ENCODE results near the gene CDX2.

The CDX2 gene

DNA sequence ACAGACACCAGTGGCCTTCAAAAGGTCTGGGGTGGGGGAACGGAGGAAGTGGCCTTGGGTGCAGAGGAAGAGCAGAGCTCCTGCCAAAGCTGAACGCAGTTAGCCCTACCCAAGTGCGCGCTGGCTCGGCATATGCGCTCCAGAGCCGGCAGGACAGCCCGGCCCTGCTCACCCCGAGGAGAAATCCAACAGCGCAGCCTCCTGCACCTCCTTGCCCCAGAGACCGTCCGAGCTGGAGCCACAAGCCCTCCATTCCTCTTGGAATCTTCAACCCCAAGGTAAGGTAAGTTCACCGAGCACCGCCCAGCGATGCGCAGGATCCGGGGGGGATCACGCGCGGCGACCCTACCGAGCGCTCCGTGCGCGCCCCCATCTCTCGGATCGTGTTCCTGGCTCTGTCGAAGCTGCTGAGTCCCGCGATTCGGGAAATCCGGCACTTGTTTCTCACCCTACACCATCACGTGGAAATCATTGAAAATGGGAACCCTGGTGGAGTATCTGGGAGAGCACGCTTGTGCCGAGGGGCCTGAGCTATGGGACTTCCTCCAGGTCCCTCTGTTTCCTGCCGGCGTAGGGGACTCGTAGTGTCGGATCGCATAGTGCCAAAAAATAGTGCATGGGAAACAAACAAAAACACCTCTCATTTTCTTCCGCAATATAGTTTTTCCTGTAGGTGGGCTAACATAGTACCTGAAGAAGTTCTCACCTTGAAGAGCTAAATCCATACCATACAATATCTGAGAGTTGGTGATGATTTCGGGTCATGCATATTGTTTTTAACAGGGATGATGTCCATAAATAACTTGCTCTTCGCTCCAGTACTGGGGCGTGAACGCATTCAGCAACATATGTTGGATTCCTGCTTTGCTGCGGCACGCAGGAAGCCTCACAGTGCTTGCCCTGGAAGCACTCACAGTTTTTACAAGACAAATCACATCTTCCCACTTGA, 40.0 kb downstream of the CDX2 start:
- DNase-seq (ENCODE audit: low read depth in 2 of 2), result no peak

DNA sequence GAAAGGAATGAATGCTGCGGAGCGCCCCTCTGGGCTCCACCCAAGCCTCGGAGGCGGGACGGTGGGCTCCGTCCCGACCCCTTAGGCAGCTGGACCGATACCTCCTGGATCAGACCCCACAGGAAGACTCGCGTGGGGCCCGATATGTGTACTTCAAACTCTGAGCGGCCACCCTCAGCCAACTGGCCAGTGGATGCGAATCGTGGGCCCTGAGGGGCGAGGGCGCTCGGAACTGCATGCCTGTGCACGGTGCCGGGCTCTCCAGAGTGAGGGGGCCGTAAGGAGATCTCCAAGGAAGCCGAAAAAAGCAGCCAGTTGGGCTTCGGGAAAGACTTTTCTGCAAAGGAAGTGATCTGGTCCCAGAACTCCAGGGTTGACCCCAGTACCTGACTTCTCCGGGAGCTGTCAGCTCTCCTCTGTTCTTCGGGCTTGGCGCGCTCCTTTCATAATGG, 40.7 kb downstream of the CDX2 start:
- no peak for DNase-seq (ENCODE audit: low read depth in 2 of 2)

DNA sequence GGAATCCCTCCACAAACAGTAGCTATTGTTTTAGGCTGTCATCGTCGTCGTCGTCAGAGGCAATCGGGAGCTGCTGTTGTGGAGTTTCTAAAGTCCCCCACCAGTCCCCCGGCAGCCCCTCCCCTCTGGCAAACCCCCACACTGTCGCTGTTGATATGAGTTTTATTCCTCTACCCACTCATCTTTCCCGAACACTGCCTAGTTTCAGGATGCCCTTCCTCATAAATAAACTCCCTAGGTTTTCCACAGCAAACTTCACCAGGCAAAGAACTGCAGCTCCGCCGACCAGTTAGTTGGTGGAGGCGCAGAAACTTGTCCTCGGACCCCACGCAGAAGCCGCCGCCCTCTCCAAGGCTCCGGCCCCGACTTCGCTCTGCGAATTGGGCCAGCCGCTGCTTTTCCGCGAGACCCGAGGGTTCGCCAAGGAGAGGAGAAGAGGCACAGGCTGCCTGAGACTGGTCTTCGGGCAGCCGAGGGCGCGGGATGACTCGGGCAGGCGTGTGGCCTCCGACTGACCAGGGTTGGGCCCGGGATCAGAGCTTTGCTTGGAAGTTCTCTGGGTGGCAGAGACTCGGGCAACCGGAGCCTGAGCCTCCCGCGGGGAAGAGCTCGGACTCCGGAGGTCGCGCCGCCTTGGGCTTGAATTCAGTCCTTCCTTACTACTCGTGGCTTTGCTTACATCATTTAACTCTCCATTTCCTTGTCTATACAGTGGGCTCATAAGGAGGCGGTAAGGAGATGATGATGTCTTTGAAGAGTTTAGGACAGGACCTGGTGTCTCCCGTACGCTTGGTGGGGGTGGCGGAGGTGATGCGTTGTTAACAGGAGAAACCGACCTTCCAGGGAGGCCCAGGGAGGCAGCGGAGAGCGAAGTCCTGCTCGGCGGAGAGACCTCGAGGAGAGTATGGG, 41.4 kb downstream of the CDX2 start:
- no peak for DNase-seq (ENCODE audit: low read depth in 2 of 2)

DNA sequence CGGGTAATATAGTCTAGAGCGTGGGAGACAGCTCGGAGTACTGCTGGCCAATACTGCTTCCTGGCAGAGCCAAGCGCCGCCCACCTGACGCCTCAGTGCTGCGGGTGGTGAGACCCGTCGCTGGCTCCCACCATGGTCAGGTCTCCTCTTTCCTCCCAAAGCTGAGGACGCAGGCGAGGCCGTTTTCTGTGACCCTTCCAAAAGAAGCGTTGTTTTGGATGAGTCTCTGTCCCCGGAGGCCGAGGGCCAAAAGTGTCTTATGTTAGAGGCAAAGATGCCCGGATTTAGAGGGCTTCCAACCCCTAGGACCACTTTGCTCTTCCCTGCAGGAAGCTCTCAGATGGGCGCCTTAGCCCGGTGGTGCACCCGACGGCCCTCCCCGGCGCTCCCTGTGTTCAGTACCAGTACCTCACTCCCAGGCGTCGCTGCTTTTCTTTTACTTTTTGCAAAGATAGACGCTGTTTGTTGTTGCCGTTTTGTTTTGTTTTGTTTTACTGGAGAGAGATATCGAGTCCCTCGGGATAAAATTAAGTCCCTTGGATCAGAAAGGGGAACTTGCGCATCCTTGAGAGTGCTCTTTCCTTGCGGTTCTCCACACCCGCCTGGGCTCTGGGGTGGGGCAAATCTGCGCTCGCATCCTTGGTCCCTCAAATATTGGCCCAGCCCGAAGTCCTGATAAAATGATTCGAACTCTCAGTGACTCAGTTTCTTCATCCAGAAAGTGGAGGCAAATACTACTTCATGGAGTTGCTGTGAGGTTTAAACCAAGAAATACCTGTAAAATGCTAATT, 42.3 kb downstream of the CDX2 start:
- DNase-seq (ENCODE audit: low read depth in 2 of 2), result no peak

DNA sequence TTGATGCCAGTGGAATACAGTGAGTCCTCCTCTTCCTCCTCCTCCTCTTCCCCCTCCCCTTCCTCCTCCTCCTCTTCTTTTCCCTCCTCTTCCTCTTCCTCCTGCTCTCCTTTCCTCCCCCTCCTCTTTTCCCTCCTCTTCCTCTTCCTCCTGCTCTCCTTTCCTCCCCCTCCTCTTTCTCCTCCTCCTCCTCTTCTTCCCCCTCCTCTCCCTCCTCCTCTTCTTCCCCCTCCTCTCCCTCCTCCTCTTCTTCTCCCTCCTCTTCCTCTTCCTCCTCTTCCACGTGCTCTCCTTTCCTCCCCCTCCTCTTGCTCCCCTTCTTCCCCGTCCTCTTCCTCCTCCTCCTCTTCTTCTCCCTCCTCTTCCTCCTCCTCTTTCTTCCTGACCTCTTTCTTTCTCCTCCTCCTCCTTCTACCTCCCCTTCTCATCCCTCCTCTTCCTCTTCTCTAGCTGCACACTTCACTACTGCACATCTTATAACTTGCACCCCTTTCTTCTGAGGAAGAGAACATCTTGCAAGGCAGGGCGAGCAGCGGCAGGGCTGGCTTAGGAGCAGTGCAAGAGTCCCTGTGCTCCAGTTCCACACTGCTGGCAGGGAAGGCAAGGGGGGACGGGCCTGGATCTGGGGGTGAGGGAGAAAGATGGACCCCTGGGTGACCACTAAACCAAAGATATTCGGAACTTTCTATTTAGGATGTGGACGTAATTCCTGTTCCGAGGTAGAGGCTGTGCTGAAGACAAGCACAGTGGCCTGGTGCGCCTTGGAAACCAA, 43.7 kb downstream of the CDX2 start:
- no peak for DNase-seq (ENCODE audit: low read depth in 2 of 2)

DNA sequence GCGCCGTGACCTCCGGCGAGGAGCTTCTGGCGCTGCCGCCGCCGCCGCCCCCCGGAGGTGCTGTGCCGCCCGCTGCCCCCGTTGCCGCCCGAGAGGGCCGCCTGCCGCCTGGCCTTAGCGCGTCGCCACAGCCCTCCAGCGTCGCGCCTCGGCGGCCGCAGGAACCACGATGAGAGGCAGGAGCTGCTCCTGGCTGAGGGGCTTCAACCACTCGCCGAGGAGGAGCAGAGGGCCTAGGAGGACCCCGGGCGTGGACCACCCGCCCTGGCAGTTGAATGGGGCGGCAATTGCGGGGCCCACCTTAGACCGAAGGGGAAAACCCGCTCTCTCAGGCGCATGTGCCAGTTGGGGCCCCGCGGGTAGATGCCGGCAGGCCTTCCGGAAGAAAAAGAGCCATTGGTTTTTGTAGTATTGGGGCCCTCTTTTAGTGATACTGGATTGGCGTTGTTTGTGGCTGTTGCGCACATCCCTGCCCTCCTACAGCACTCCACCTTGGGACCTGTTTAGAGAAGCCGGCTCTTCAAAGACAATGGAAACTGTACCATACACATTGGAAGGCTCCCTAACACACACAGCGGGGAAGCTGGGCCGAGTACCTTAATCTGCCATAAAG, 44.5 kb downstream of the CDX2 start:
- no peak for DNase-seq (ENCODE audit: low read depth in 2 of 2)

DNA sequence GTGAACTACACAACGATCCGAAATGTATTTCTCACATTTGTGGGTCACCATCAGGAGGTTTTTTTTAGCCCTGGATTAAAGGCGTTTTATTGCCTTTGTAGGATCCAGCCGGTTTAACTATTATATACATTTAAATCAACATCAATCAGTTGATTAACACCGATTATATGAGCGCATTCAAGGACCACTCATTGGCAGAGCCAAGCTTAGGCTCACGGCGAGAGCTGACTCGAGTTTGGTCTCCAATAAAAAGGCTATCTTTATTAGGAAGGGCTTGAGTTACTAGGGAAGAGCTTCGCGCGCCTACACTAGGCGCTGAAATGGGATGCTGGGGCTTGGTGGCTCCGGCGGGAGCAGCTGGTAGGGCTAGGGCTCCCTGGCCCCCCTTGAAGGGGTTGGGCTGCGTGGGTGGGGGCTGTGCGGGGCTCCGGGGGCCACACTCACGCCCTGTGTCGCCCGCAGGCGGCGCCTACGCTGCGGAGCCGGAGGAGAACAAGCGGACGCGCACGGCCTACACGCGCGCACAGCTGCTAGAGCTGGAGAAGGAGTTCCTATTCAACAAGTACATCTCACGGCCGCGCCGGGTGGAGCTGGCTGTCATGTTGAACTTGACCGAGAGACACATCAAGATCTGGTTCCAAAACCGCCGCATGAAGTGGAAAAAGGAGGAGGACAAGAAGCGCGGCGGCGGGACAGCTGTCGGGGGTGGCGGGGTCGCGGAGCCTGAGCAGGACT, 45.2 kb downstream of the CDX2 start:
- no peak for DNase-seq (ENCODE audit: low read depth in 2 of 2)

DNA sequence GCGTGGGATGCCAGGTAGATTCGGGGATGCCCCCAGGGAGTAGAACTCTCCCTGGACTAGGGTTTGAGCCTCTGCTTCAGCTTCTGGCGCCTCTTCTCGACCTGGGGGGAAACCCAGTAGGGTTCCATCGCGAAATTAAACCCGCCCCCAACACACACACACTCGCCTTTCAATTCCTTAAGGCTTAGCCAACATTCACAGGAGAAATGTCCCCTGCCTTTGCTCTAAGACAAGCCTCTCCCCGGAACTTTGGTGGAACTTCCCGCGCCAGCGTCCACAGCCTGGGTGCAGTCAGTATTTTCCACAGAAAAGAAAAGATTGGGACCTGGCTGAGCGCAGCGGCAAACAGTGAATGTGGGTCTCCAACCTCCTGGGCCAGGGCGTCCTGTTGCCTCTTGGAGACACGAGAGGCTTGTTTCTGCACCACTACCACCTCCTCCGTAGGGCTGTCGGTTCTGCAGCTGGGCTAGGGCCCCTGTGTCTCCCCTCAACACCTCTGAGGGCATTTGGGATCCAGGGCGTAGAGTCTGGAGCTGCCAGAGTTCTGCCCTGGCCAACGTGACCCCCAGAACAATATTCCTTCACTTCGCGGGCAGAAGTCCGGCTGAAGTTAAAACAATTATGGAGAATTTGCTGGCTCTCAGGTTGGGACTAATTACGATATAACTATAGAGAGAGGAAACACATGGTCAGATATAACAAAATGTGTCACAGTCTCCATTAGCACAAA, 46.1 kb downstream of the CDX2 start:
- DNase-seq (ENCODE audit: low read depth in 2 of 2), result no peak

DNA sequence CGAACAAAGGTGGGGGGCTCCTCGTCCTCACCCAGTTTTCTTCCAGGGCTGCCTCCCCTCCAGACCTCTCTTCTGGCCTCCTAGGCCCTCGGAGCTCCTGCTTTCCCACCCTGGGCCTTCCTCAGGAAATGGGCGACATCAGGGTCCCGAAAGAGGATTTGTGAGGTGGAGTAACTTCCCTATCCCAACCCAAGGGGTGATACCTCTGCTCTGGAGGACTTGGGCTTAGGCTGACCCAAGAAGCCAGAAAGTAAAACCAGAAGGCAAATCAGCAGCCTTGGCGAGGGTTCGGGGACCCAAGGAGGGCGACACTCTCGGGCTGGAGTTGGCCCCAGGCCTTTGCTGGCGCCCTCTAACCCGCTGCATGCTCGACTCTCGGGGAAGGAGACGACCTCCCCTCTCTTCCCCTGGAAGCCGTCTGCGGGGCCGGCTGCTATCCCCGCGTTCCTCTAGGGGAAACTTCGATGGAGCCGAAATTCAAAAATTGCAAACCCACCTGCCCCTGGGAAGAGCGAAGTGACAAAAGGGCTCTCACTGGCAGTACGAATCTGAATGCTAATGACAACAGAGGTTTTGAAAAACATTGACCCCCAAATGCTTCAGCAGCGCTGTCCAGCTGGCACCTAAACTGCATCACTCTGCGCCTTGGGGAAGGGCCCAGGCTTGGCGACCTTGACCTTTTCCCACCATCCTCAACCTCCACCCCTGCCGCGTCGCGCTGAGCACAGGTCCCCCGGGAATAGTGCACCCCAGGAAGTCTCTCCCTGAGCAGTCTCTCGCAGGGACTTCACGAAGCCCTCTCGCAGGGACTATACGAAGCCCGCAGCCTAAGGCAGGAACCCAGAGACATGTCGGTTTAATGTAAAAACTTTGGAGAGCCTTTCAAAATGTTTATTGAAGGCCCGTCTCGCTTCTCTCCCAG, 46.9 kb downstream of the CDX2 start:
- no peak for DNase-seq (ENCODE audit: low read depth in 2 of 2)

DNA sequence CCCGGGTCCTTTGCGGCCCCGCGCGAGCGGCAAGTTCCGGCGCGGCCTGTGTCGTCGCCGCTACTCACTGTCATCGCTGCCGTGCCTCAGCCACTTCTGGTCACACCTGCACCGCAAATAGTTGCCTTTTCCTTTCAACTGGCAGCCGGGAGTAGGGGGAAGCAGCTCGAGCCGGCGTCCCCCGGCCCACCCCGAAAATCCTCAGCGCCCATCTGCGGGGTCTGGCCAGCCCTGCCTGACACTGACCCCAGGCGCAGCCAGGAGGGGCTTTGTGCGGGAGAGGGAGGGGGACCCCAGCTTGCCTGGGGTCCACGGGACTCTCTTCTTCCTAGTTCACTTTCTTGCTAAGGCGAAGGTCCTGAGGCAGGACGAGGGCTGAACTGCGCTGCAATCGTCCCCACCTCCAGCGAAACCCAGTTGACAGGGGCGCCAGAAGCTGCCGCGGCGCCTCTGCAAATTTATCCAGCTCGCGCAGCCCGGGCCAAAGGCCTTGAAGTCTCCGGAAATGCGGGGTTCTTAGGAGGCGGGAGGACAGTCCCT, 47.6 kb downstream of the CDX2 start:
- no peak for DNase-seq (ENCODE audit: low read depth in 2 of 2)

DNA sequence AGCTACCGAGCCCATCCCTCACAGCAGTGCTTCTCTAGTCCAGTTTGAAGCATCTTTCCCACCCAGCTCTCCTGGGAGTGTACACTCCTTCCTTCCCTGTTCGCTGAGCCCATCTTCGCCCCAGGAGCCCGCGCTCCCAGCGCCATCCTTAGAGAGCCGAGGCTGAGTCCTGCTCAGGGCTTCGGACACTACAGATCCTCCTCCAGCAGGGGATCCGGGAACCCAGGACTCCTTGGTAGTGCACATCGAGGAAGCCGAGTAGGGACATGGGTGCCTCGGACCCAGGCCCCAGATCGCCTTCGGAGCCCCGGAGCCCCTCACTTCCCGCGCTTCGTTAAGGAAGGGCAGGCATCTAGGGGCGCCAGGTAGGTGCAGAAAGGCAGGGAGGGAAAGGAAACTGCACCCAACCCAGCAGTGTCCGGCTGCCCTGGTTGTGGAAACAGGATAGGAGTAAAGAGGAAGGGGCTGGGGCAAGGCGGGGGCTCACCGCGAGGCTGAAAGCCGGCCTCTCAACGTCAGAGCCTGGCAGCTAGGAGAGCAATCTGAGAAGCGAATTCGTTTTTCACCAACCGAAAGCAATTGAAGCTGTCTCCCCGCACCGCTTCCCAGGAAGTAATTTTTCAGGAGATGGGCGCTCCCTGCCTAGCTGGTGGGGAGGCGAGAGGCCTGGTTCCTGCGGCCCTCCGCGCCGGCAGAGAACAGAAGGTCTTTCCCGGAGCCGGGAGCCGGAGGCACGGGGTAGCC, 48.3 kb downstream of the CDX2 start:
- DNase-seq (ENCODE audit: low read depth in 2 of 2), result no peak

DNA sequence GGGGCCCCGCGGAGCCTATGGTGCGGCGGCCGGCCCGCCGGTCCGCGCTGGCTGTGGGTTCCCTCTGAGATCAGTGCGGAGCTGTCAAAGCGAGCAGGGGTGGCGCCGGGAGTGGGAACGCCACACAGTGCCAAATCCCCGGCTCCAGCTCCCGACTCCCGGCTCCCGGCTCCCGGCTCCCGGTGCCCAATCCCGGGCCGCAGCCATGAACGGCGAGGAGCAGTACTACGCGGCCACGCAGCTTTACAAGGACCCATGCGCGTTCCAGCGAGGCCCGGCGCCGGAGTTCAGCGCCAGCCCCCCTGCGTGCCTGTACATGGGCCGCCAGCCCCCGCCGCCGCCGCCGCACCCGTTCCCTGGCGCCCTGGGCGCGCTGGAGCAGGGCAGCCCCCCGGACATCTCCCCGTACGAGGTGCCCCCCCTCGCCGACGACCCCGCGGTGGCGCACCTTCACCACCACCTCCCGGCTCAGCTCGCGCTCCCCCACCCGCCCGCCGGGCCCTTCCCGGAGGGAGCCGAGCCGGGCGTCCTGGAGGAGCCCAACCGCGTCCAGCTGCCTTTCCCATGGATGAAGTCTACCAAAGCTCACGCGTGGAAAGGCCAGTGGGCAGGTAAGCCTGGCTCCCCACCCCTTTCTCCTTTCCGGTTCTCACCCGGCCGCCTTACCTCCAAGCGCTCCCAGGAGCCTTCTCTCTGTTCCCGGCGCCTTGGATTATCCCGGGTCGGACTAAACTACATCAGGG, 49.0 kb downstream of the CDX2 start, which contains the start of gene PDX1:
Gene PDX1, plus strand, starts transcription at position 67 of the 743 bp plus-strand sequence. Its CDS starts 139 bp downstream, at position 206.
- no peak for DNase-seq (ENCODE audit: low read depth in 2 of 2)

DNA sequence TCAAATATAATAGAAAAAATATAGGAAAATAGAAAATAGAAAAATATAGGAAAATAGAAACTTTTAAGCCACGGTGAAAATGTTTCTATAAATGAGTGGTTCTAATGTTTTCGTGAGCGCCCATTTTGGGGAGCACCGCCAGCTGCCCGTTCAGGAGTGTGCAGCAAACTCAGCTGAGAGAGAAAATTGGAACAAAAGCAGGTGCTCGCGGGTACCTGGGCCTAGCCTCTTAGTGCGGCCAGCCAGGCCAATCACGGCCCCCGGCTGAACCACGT, 49.5 kb downstream of the CDX2 start:
- no peak for DNase-seq (ENCODE audit: low read depth in 2 of 2)

DNA sequence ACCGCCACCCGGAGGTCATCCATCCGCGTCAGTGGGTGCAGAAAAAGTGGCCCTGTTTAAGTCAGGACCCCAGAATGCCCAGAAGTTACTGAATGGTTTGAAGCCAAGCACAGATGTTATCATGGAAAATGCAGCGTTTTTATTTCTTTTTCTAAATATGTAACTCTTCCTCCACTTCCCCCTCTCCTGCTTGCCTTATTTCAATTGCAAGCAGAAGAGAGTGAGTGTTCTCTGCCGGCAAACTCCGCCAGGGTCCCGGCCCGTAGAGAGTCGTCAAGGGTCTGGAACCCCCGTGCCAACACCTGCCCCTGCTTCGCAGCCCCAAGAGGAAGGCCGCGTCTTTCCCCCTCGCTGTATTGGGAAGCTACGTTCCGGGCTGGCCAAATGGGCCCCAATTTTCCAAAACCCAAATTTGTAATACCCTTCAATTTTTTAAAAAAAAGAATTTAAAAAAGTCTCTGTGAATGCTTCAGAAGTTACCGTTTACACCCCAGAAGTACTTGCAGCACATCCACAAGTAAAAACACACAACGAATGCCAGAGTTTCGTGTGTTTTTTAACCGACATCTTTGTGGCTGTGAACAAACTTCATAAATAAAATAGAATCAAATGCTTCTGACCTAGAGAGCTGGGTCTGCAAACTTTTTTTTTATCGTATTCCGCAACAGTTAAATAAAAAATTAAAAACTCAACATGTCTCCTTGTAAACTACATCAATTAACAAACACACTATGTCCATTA, 50.0 kb downstream of the CDX2 start:
- DNase-seq (ENCODE audit: low read depth in 2 of 2), result no peak

DNA sequence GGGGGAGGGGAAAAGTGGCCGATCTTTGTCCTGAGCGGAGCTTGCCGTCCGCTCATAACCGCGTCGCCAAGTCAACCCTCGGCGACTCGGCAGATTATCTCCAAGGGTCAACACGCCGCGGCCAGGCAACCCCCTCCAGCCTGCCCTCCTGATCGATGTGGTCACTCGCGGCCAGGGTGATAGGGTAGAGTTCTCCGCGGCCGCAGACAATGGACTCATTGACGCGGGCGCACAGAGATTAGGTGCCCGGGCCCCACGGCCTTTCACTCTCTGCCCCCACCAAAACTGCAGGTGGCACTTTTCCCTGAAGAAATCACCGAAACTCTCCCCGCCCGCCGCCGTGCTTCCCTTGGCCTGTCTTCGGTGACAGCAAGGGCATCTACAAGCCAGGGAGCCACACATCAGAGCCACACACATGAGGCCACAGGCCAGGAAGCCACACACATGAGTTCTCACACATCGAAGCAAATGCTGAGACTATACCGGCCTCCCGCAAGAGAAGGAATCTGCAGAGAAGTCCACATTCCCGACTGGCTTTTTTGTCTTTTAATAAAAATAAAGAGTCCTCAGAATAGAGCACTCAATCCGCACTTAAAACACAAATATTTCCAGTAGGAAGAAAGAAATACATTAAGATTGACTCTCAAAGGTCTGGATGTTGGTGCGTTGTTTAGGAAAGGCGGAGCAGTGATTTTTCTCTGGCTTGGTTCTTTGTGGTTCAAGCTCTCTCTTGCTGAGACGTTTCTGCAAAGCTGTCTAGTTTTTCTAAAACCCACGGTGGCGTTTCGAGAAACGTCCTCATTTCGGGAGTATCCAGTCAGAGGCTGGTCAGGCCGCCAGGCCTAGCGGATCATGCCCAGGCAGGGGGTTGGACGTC, 50.8 kb downstream of the CDX2 start:
- no peak for DNase-seq (ENCODE audit: low read depth in 2 of 2)
